HG03571 (cell line): ENCODE data around the gene CCDC154.
"Not testable (repeated sequence)": the region's sequence is repeated elsewhere in the genome, so short reads cannot be mapped to it uniquely, and the experiment has no call there.

Experiments used
- ATAC-seq: cut with Tn5 transposase; IDR thresholded peaks from one replicate; pipeline ENCODE4 v1.9.1; 2021; ENCODE audit not compliant: unreplicated experiment

Gene CCDC154

GRCh38 chr16:1474082-1474795 is 29.9 kb upstream of the CCDC154 start:
- peak; percentile 6 for ATAC-seq

- no peak for ATAC-seq
Measured at GRCh38 chr16:1472974-1473373, 28.6 kb upstream of the CCDC154 start.

GRCh38 chr16:1471569-1472194 is 27.3 kb upstream of the CCDC154 start:
- ATAC-seq: no peak

- no peak for ATAC-seq
Measured at GRCh38 chr16:1470481-1471251, 26.3 kb upstream of the CCDC154 start.

GRCh38 chr16:1469693-1470201 is 25.4 kb upstream of the CCDC154 start:
- ATAC-seq: no peak

GRCh38 chr16:1469141-1469540 is 24.8 kb upstream of the CCDC154 start:
- ATAC-seq: not testable (repeated sequence)

- no peak for ATAC-seq
Measured at GRCh38 chr16:1468426-1468810, 24.1 kb upstream of the CCDC154 start.

- ATAC-seq: no peak
Measured at GRCh38 chr16:1466968-1467521, 22.7 kb upstream of the CCDC154 start.

- ATAC-seq: no peak
Measured at GRCh38 chr16:1466054-1466453, 21.7 kb upstream of the CCDC154 start.

- ATAC-seq: no peak
Measured at GRCh38 chr16:1465567-1465915, 21.2 kb upstream of the CCDC154 start.

- no peak for ATAC-seq
Measured at GRCh38 chr16:1464894-1465566, 20.7 kb upstream of the CCDC154 start.

- no peak for ATAC-seq
Measured at GRCh38 chr16:1464196-1464893, 20.0 kb upstream of the CCDC154 start.

- no peak for ATAC-seq
Measured at GRCh38 chr16:1461146-1461545, 16.8 kb upstream of the CCDC154 start.

GRCh38 chr16:1460602-1461138 is 16.3 kb upstream of the CCDC154 start:
- ATAC-seq: no peak

- no peak for ATAC-seq
Measured at GRCh38 chr16:1459967-1460366, 15.6 kb upstream of the CCDC154 start.

- ATAC-seq: no peak
Measured at GRCh38 chr16:1458977-1459341, 14.6 kb upstream of the CCDC154 start.

GRCh38 chr16:1458336-1458976 is 14.1 kb upstream of the CCDC154 start:
- ATAC-seq: no peak

GRCh38 chr16:1457489-1458245 is 13.3 kb upstream of the CCDC154 start:
- no peak for ATAC-seq

GRCh38 chr16:1456951-1457350 is 12.6 kb upstream of the CCDC154 start:
- no peak for ATAC-seq
